HEK293 (cell line): ENCODE results near the gene REPS2.

ENCODE experiments used
- CTCF ChIA-PET: fragments of 350-600 bp; formaldehyde crosslinking; extraction: SDS; loops from one replicate; lab custom pipeline; 2021; ENCODE audit warnings: antibody characterized with exemption; lab: Yijun Ruan, JAX
- POLR2A ChIA-PET: fragments of 300-600 bp; formaldehyde crosslinking; extraction: SDS; loops from one replicate; lab custom pipeline; 2020; ENCODE audit warnings: antibody characterized with exemption, inconsistent platforms; lab: Yijun Ruan, JAX
- H3K27ac ChIP-seq: fragments of 200-500 bp; sonication (Bioruptor generic); 2 replicates; pipeline ENCODE4 v1.5.1; 2014; ENCODE audit warnings: low read depth, low read length, control low read depth, inconsistent platforms; ENCODE audit errors: extremely low read depth
- H3K36me3 ChIP-seq, 2 experiments: fragments of 200-500 bp in 1 of 2; sonication (Bioruptor generic) in 1 of 2; 1 replicate in 1 of 2; 2 replicates in 1 of 2; pipeline ENCODE4 v1.5.1; 2014 to 2017; ENCODE audit warnings: inconsistent platforms in 2 of 2, low read length in 2 of 2; ENCODE audit not compliant: control insufficient read depth in 2 of 2, insufficient read depth in 1 of 2
- H3K4me1 ChIP-seq: fragments of 200-500 bp; sonication (Bioruptor generic); 2 replicates; pipeline ENCODE4 v1.5.1; 2014; ENCODE audit warnings: mild to moderate bottlenecking, low read length, inconsistent platforms; ENCODE audit not compliant: control insufficient read depth, insufficient read depth
- H3K4me3 ChIP-seq: 2 replicates; pipeline ENCODE4 v1.5.1; 2011; ENCODE audit warnings: low read depth, mild to moderate bottlenecking, control low read depth, low read length, moderate library complexity
- H3K9me3 ChIP-seq: fragments of 200-500 bp; sonication (Bioruptor generic); 2 replicates; pipeline ENCODE4 v1.5.1; 2014; ENCODE audit warnings: low read depth, low read length, inconsistent platforms; ENCODE audit not compliant: control insufficient read depth, insufficient read depth
- BCL11B ChIP-seq: fragments of 450-650 bp; formaldehyde crosslinking; IDR thresholded peaks from 2 replicates; pipeline ENCODE4 v1.5.1; 2016; ENCODE audit warnings: low read depth, missing biosample characterization, missing genetic modification characterization
- IKZF3 ChIP-seq: fragments of 450-650 bp; IDR thresholded peaks from 2 replicates; pipeline ENCODE4 v1.5.0; 2018; ENCODE audit warnings: missing biosample characterization, mild to moderate bottlenecking, missing genetic modification characterization, moderate library complexity
- PRDM10 ChIP-seq: fragments of 450-650 bp; formaldehyde crosslinking; IDR thresholded peaks from 2 replicates; pipeline ENCODE4 v1.5.1; 2016; ENCODE audit warnings: missing biosample characterization, missing genetic modification characterization
- PRDM2 ChIP-seq: fragments of 450-650 bp; formaldehyde crosslinking; IDR thresholded peaks from 2 replicates; pipeline ENCODE4 v1.5.1; 2016; ENCODE audit warnings: missing biosample characterization, missing genetic modification characterization, borderline replicate concordance
- SALL2 ChIP-seq: fragments of 450-650 bp; formaldehyde crosslinking; IDR thresholded peaks from 2 replicates; pipeline ENCODE4 v1.5.0; 2017; ENCODE audit warnings: missing biosample characterization, mild to moderate bottlenecking, missing genetic modification characterization, borderline replicate concordance
- ZBTB20 ChIP-seq: fragments of 450-650 bp; formaldehyde crosslinking; IDR thresholded peaks from 2 replicates; pipeline ENCODE4 v1.5.1; 2016; ENCODE audit warnings: missing biosample characterization, missing genetic modification characterization
- ZBTB8A ChIP-seq: fragments of 450-650 bp; formaldehyde crosslinking; IDR thresholded peaks from 2 replicates; pipeline ENCODE4 v1.5.1; 2016; ENCODE audit warnings: missing biosample characterization, missing genetic modification characterization
- ZFP41 ChIP-seq: fragments of 450-650 bp; formaldehyde crosslinking; IDR thresholded peaks from 2 replicates; pipeline ENCODE4 v1.5.1; 2016; ENCODE audit warnings: missing biosample characterization, missing genetic modification characterization, borderline replicate concordance
- ZNF214 ChIP-seq: fragments of 450-650 bp; formaldehyde crosslinking; IDR thresholded peaks from 2 replicates; pipeline ENCODE4 v1.5.1; 2017; ENCODE audit warnings: missing biosample characterization, mild to moderate bottlenecking, missing genetic modification characterization, borderline replicate concordance
- ZNF23 ChIP-seq: fragments of 450-650 bp; formaldehyde crosslinking; IDR thresholded peaks from 2 replicates; pipeline ENCODE4 v1.5.1; 2016; ENCODE audit warnings: missing biosample characterization, missing genetic modification characterization, borderline replicate concordance
- ZNF266 ChIP-seq: fragments of 450-650 bp; formaldehyde crosslinking; IDR thresholded peaks from 2 replicates; pipeline ENCODE4 v1.5.1; 2016; ENCODE audit warnings: missing biosample characterization, missing genetic modification characterization, low read depth
- ZNF521 ChIP-seq: fragments of 450-650 bp; formaldehyde crosslinking; IDR thresholded peaks from 2 replicates; pipeline ENCODE4 v1.5.1; 2017; ENCODE audit warnings: missing biosample characterization, mild to moderate bottlenecking, missing genetic modification characterization
- ZNF571 ChIP-seq: fragments of 450-650 bp; formaldehyde crosslinking; IDR thresholded peaks from 2 replicates; pipeline ENCODE4 v1.5.0; 2017; ENCODE audit warnings: missing biosample characterization, missing genetic modification characterization
- ZNF585B ChIP-seq: fragments of 450-650 bp; formaldehyde crosslinking; IDR thresholded peaks from 2 replicates; pipeline ENCODE4 v1.5.1; 2016; ENCODE audit warnings: missing biosample characterization, missing genetic modification characterization
- ZNF610 ChIP-seq: fragments of 450-650 bp; formaldehyde crosslinking; IDR thresholded peaks from 2 replicates; pipeline ENCODE4 v1.5.1; 2016; ENCODE audit warnings: missing biosample characterization, missing genetic modification characterization, borderline replicate concordance
- ZNF626 ChIP-seq: fragments of 450-650 bp; sonication (Bioruptor Pico); formaldehyde crosslinking; IDR thresholded peaks from 2 replicates; pipeline ENCODE4 v1.5.1; 2018; ENCODE audit warnings: missing biosample characterization, missing genetic modification characterization, inconsistent platforms
- ZNF660 ChIP-seq: fragments of 450-650 bp; IDR thresholded peaks from 2 replicates; pipeline ENCODE4 v1.5.1; 2018; ENCODE audit warnings: missing biosample characterization, mild to moderate bottlenecking, missing genetic modification characterization
- ZNF704 ChIP-seq: fragments of 450-650 bp; formaldehyde crosslinking; IDR thresholded peaks from 2 replicates; pipeline ENCODE4 v1.5.1; 2016; ENCODE audit warnings: missing biosample characterization, missing genetic modification characterization
- ZNF768 ChIP-seq: fragments of 450-650 bp; formaldehyde crosslinking; IDR thresholded peaks from 2 replicates; pipeline ENCODE4 v1.5.1; 2018; ENCODE audit warnings: missing biosample characterization, mild to moderate bottlenecking, missing genetic modification characterization
- ZNF791 ChIP-seq: fragments of 450-650 bp; formaldehyde crosslinking; IDR thresholded peaks from 2 replicates; pipeline ENCODE4 v1.5.1; 2016; ENCODE audit warnings: missing biosample characterization, missing genetic modification characterization
- ZNF830 ChIP-seq: fragments of 450-650 bp; IDR thresholded peaks from 2 replicates; pipeline ENCODE4 v1.5.0; 2018; ENCODE audit warnings: missing biosample characterization, missing genetic modification characterization, low read depth, mild to moderate bottlenecking, moderate library complexity
- ZXDB ChIP-seq: fragments of 450-650 bp; formaldehyde crosslinking; IDR thresholded peaks from 2 replicates; pipeline ENCODE4 v1.5.1; 2016; ENCODE audit warnings: missing biosample characterization, missing genetic modification characterization
- TF ChIP-seq, protein P1 (sequence below): fragments of 450-650 bp; formaldehyde crosslinking; IDR thresholded peaks from 2 replicates; pipeline ENCODE4; 2016; ENCODE audit warnings: missing biosample characterization, missing genetic modification characterization

REPS2 gene

DNA sequence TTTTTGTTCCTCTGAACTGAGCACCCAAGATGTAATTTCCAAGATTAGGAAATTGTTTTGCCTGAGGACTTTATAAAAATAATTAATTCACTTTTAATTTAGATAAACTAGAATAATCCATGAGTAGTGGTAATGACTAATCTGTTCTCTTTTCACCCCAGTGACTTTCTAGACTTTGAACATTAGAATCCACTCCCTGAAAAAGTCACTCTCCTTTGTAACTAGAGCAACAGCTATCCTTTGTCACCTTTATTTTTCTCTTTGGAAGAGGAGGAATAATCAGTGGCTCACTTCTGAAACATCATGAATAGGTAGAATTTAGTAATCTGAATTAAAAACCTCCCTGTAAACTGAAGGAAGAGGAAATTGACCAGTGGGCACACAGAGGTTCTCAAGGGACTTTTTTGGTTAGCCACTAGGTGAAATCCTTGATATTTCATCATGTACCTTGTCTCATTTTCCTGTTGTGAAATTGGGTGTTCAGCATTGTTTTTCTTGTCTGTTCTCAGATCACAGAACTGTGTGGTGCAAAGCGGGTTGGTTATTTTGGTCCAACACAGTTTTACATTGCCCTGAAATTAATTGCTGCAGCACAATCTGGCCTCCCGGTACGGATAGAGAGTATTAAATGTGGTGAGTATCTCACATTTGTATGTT lies 59.4 kb downstream of the REPS2 start (continued):
- TF ChIP-seq ZNF626 (tag by site-specific recombination) (no peak), ZNF660 (tag by site-specific recombination) (no peak), ZNF704 (no peak), ZBTB20 (tag by site-specific recombination) (no peak), SALL2 (tag by site-specific recombination) (no peak), PRDM10 (tag by site-specific recombination) (no peak), ZNF266 (tag by site-specific recombination) (no peak), ZNF23 (tag by site-specific recombination) (no peak)
- TF ChIP-seq, protein P1, sequence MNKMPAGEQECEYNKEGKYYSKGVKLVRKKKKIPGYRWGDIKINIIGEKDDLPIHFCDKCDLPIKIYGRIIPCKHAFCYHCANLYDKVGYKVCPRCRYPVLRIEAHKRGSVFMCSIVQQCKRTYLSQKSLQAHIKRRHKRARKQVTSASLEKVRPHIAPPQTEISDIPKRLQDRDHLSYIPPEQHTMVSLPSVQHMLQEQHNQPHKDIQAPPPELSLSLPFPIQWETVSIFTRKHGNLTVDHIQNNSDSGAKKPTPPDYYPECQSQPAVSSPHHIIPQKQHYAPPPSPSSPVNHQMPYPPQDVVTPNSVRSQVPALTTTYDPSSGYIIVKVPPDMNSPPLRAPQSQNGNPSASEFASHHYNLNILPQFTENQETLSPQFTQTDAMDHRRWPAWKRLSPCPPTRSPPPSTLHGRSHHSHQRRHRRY (tag by site-specific recombination), result no peak

DNA sequence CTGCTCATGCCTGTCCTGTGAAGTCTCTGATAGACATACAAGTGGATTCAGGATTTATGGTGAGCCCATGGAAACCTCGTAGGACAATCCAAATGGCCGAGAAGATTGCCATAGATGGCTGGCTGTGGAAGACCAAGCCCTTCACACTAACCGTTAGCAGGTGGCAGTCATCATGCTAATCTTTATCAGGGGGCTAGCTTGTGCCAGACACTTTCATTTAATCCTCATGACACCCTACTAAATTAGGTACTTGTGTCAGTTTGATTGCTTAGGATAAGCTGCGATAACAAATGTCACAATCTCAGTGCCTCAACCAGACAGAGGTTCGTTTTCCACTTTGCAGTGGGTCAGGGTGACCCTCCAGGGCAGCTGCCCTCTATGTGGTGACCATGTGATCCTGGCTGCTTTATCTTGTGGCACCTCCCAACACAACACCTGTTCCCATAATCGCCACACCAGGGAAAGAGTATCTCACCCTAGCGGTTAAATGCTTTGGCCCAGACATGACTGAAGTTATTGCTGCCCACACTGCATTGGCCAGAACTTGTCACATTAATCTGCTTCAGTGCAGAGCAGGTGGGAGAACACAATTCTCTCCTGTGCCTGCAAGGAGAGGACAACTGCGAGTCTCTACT lies 60.8 kb downstream of the REPS2 start:
- CTCF ChIA-PET, result interaction anchor here (0.6 to 2.2 kb wide), 6 partner anchors 8 to 75 kb away, joined by 3 to 13 read pairs (median 5); no protein-coding TSS in a partner anchor
- Histone ChIP-seq H3K4me3 (no peak overlapping the region), H3K9me3 (no peaks in the 10 kb centered on the region), H3K27ac (no peak overlapping the region), H3K4me1 (no peaks in the 10 kb centered on the region), H3K36me3 (no peaks in the 10 kb centered on the region)
- POLR2A ChIA-PET, result no interaction called here
- TF ChIP-seq ZNF610 (tag by site-specific recombination) (no peak), ZNF571 (tag by site-specific recombination) (no peak), PRDM2 (no peak), ZNF768 (tag by site-specific recombination) (no peak), ZNF830 (tag by site-specific recombination) (no peak), BCL11B (tag by site-specific recombination) (no peak), ZNF585B (no peak), ZXDB (no peak), ZNF791 (tag by site-specific recombination) (no peak), ZBTB8A (no peak), ZFP41 (tag by site-specific recombination) (no peak), IKZF3 (tag by site-specific recombination) (no peak), ZNF214 (tag by site-specific recombination) (no peak), ZNF521 (tag by site-specific recombination) (no peak)
